Uterus (tissue), 2 donors: Measurements from ENCODE around the gene LAMC3.

Experiments used
- POLR2A ChIP-seq, 2 donors: fragments of 450-650 bp; IDR thresholded peaks; one replicate each; pipeline ENCODE4 v1.6.1; 2016; ENCODE audit warnings: antibody characterized with exemption in 2 of 2, mild to moderate bottlenecking in 1 of 2, moderate library complexity in 1 of 2
- TF ChIP-seq, protein P1 (sequence below), 4 experiments: fragments of 200-600 bp in 2 of 4; fragments of 450-650 bp in 2 of 4; sonication (generic) in 2 of 4; IDR thresholded peaks; one replicate each; pipeline ENCODE4 v1.5.1; 2016 to 2019; ENCODE audit warnings: antibody characterized with exemption in 4 of 4, mild to moderate bottlenecking in 2 of 4, moderate library complexity in 1 of 4

DNA sequence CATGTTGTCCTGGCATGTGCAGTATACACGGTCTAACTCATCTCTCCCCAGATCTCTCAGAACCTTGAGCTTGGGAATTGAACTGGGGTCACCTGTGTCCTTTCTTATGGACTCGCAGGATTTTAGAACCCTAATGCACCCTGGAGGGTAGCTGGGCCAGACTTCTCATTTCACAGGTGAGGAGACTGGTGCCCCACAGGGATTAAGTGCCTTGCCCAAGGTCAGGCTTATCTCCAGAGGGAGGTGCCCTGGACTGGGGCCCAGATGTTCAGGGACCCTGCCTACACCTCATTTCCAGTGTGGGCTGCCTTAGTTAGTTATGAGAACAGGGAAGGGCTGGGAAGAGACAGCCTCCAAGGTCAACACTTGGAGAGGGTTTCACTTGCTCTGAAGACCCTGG lies 112.4 kb downstream of the LAMC3 start:
- TF ChIP-seq, protein P1, sequence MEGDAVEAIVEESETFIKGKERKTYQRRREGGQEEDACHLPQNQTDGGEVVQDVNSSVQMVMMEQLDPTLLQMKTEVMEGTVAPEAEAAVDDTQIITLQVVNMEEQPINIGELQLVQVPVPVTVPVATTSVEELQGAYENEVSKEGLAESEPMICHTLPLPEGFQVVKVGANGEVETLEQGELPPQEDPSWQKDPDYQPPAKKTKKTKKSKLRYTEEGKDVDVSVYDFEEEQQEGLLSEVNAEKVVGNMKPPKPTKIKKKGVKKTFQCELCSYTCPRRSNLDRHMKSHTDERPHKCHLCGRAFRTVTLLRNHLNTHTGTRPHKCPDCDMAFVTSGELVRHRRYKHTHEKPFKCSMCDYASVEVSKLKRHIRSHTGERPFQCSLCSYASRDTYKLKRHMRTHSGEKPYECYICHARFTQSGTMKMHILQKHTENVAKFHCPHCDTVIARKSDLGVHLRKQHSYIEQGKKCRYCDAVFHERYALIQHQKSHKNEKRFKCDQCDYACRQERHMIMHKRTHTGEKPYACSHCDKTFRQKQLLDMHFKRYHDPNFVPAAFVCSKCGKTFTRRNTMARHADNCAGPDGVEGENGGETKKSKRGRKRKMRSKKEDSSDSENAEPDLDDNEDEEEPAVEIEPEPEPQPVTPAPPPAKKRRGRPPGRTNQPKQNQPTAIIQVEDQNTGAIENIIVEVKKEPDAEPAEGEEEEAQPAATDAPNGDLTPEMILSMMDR (IDR thresholded peaks at IDR 0.05) = no peak
- no peak for TF ChIP-seq POLR2A (IDR thresholded peaks at IDR 0.05)
